Measurements from ENCODE around the gene INPP1.
"Not testable (repeated sequence)": the region's sequence is repeated elsewhere in the genome, so short reads cannot be mapped to it uniquely, and the experiment has no call there.

Gene INPP1

GRCh38 chr2:190343536-190344275 is at the start of gene INPP1:
Gene INPP1, plus strand, starts transcription at chr2:190343589. Its CDS starts 16,514 bp downstream, at chr2:190360103.
- peak in 1 of 2 donors; percentile 72 for DNase-seq

GRCh38 chr2:190297880-190298279 is 45.5 kb upstream of the INPP1 start:
- DNase-seq: not testable (repeated sequence)

GRCh38 chr2:190301032-190301431 is 42.4 kb upstream of the INPP1 start:
- DNase-seq: no peak

GRCh38 chr2:190302052-190302451 is 41.3 kb upstream of the INPP1 start:
- DNase-seq: no peak

- DNase-seq: no peak
These were observed 39.7 kb upstream of the INPP1 start for GRCh38 chr2:190303647-190304046.

- DNase-seq: no peak
These were observed 39.0 kb upstream of the INPP1 start for GRCh38 chr2:190304404-190304803.

- no peak for DNase-seq
These were observed 35.4 kb upstream of the INPP1 start for GRCh38 chr2:190308031-190308430.

- DNase-seq: no peak
These were observed 31.3 kb upstream of the INPP1 start for GRCh38 chr2:190311893-190312634.

GRCh38 chr2:190312635-190313025 is 30.8 kb upstream of the INPP1 start:
- not testable (repeated sequence) for DNase-seq

- no peak for DNase-seq
These were observed 29.5 kb upstream of the INPP1 start for GRCh38 chr2:190313880-190314279.

GRCh38 chr2:190315273-190315672 is 28.1 kb upstream of the INPP1 start:
- no peak for DNase-seq

- no peak for DNase-seq
These were observed 24.9 kb upstream of the INPP1 start for GRCh38 chr2:190318514-190318913.

GRCh38 chr2:190318931-190319554 is 24.3 kb upstream of the INPP1 start:
- DNase-seq: no peak

- DNase-seq: peak; percentile 99
These were observed 23.6 kb upstream of the INPP1 start, which contains the start of gene HIBCH for GRCh38 chr2:190319555-190320498. Gene HIBCH, minus strand, starts transcription at chr2:190319826. Its CDS starts 76 bp downstream, at chr2:190319750.

- DNase-seq: no peak
These were observed 22.7 kb upstream of the INPP1 start for GRCh38 chr2:190320696-190321095.

- DNase-seq: no peak
These were observed 20.0 kb upstream of the INPP1 start for GRCh38 chr2:190323406-190323805.

- no peak for DNase-seq
These were observed 17.8 kb upstream of the INPP1 start for GRCh38 chr2:190325588-190325987.

GRCh38 chr2:190327867-190328572 is 15.4 kb upstream of the INPP1 start:
- DNase-seq: no peak

GRCh38 chr2:190328573-190329147 is 14.7 kb upstream of the INPP1 start:
- no peak for DNase-seq

- DNase-seq: no peak
These were observed 10.0 kb upstream of the INPP1 start for GRCh38 chr2:190333395-190333794.

- no peak for DNase-seq
These were observed 9.5 kb upstream of the INPP1 start for GRCh38 chr2:190333928-190334327.

Measured in hippocampal formation (tissue), 2 donors.